ENCODE data around the gene SAT2.
"Not testable (repeated sequence)": the region's sequence is repeated elsewhere in the genome, so short reads cannot be mapped to it uniquely, and the experiment has no call there.

SAT2 gene

DNA sequence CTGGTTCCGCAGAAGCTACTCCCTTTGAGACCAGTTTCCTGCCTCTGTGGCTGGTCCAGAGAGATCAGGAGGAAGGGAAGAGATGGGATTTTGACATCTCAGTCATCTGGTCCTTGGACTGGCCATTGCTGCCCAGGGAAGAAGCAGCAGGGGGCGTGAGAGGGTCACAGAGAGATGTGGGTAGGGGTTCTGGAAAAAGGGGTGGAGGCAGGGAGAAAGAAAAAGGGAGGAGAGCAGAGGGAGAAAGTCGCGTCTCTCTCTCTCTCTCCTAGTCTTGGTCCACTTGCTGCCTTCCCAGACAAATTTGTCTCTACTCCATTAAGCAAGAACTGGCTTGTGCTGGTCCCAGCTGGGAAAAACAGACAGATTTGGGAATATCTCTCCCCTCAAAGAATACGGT is 6.8 kb upstream of the SAT2 start:
- no peak for DNase-seq (ENCODE audit: low read depth, low spot score)

DNA sequence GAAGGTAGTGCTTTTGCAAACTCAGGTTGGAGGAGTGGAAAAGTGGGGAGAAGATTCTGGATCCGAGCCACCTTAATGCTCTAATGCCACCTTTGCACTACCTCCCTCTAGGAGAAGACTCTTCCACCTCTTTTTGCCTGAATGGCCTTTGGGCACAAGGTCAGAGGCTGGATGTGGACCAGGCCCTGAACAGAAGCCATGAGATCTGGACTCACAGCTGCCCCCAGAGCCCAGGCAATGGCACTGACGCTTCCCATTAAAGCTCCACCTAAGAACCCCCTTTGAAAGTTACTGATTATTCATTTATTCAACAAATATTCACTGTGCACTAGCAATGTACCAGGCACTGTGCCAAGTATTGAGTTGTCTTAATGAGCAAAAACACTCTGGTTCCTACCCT is 5.5 kb upstream of the SAT2 start:
- DNase-seq (ENCODE audit: low read depth, low spot score), result no peak

DNA sequence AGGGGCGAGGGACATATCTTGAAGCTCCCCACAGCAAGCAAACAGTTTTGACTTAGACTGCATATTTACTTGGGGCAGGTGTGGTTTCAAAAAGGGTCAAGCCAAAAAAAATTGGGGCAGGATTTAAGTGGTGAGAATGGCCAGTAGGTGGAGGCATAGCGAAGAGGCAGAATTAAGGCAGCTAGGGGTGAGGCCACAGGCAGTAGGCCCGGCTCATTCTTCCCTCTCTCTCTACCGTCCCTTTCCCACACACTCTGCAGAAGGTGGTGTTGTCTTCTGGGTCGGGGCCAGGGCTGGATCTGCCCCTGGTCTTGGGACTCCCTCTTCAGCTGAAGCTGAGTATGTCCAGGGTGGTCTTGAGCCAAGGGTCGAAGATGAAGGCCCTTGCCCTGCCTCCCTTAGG is 4.9 kb upstream of the SAT2 start:
- DNase-seq (ENCODE audit: low read depth, low spot score), result no peak

DNA sequence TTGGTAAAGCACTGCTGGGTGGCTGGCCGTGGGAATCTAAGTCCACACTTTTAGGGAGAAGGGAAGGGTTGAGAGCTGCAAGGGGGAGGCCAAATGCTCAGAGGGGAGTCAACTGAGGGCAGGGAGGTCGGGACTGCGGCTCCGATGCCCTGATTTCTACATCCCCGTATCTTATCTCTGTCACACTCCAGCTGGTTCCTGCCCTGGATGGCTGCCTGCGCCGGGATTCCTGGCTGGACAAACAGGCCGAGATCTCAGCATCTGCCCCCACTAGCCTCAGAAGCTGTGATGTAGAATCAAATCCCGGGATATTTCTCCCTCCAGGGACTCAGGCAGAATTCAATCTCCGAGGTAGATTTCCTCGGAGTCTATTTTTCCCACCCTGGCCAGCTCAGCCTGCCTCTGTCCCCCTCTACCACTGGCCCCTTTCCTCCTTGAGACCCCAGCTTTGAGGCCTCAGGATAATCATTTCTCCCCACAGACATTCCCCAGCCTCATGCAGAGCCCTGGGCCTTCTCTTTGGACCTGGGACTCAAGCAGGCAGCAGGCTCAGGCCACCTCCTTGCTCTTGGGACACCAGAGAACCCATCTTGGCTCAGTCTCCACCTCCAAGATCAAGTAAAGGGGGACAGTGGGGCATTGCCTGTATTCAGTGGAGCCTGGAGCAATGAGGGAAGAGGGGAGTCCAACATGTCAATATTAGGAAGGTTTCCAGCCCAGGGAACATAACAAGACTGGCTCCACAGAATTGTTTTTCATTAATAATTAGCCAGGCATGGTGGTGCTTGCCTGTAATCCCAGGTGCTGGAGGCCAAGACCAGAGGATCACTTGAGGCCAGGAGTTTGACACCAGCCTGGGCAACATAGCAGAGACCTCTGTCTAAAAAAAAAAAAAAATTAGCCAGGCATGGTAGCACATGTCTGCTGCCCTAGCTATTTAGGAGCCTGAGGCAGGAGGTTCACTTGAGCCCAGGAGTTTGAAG is 4.1 kb upstream of the SAT2 start:
- DNase-seq (ENCODE audit: low read depth, low spot score), result no peak

DNA sequence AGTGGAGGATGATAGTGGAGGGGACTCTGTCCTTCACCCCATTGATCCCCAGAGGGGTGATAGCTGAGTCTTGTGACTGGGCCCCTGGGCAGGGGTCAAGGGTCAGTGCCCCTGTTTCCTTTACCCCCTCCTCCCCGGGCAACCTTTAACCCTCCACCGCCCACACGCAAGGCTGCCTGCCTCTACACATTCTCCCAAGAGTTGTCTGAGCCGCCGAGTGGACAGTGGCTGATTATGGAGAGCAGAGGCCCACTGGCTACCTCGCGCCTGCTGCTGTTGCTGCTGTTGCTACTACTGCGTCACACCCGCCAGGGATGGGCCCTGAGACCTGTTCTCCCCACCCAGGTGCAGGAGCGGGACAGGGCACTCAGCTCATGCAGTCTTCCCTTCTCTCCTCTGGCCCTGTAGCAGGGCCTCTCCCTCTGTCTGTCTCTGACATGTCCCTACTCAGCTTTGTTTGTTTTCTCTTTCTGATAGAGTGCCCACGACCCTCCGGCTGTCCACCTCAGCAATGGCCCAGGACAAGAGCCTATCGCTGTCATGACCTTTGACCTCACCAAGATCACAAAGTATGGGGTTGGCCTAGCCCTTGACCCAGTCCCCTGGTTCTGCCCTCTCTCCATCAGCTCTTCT is 2.4 kb upstream of the SAT2 start, which contains the start of gene SHBG:
SHBG (plus strand) TSS at position 197 of the 633 bp plus-strand sequence; CDS start at position 235, 38 bp downstream.
- no peak for DNase-seq (ENCODE audit: low read depth, low spot score)

DNA sequence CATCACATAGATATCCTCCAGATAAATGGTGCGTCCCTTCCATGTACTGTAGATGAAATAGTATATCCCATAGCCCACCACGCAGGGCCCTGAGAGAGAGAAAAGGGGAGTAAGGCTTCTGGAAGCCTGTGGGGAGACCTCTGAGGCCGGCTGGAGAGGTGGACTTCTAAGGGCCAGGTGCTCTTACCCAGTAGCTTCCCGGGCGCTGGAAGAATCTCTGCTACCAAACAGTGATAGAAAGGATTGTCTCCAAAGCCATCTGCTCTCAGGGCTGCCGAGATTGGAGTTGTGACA is 718 bp downstream of the SAT2 start:
- DNase-seq (ENCODE audit: low read depth, low spot score), result no peak

DNA sequence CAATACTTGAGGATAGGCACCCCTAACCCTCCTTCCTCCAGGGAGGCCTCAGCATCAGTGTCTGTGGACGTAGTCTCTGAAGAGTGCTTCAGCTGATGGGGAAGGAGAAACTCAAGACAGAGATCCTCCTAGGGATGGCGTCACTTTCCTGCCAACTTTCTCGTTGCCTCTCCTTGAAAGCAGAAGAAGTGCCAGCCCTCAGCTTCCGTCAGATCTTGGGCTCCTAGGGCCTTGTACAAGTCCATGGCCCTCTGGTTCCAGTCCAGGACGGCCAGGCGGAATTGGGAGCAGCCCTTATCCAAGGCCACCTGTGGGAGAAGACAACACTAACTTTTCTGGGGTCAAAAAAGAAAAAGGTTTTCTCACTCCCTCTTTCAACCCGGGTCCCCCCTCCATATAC is 1.3 kb downstream of the SAT2 start:
- DNase-seq (ENCODE audit: low read depth, low spot score), result no peak

DNA sequence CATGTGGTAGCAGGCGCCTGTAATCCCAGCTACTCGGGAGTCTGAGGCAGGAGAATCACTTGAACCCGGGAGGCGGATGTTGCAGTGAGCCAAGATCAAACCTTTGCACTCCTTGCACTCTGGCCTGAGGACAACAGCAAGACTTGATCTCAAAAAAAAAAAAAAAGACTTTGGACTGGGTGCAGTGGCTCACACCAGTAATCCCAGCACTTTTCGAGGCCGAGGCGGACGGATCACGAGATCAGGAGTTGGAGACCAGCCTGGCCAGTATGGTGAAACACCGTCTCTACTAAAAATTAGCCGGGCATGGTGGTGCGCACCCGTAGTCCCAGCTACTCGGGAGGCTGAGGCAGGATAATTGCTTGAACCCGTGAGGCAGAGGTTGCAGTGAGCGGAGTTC is 1.9 kb downstream of the SAT2 start:
- not testable (repeated sequence) for DNase-seq (ENCODE audit: low read depth, low spot score)

DNA sequence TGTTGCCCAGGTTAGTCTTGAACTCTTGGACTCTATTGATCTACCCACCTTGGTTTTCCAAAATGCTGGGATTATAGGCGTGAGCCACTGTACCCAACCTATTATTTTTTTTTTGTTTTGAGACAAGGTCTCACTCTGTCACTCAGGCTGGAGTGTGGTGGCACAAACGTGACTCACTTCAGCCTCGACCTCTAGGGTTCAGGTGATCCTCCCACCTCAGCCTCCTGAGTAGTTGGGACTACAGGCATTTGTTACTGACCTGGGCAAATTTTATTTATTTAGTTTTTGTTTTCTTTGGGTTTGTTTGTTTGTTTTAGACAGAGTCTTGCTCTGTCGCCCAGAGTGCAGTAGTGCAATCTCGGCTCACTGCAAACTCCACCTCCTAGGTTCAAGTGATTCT is 4.0 kb downstream of the SAT2 start:
- DNase-seq (ENCODE audit: low read depth, low spot score), result no peak

DNA sequence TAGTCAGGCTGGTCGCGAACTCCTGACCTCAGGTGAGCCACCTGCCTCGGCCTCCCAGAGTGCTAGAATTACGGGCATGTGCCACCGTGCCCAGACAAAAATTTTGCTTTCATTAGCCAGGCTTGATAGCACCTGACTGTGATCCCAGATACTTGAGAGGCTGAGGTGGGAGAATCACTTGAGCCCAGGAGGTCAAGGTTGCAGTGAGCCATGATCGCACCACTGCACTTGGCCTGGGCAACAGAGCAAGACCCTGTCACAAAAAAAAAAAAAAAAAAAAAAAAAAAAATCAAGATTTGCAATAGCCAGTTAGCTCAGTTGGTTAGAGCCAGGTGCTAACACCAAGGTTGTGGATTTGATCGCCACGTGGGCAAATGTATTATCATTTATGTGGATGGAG is 6.8 kb downstream of the SAT2 start:
- no peak for DNase-seq (ENCODE audit: low read depth, low spot score)

DNA sequence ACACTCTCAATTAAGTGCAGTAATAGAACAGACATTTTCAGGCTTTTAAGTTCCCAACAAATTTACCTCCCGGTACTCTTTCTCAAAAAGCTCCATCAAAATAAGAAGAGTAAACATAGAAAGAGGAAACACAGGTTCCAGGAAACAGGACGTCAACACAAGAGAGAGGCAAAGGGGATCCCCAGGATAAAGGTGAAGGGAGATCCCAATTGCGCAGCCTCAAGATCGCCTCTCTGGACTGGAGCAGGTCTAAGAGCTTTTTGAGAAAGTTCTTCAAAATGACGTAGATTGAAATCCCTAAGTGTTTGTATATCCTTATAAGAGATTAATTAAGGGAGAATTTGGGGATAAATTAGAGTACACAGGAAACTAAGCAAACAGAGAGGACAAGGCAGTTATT is 9.0 kb downstream of the SAT2 start:
- no peak for DNase-seq (ENCODE audit: low read depth, low spot score)

DNA sequence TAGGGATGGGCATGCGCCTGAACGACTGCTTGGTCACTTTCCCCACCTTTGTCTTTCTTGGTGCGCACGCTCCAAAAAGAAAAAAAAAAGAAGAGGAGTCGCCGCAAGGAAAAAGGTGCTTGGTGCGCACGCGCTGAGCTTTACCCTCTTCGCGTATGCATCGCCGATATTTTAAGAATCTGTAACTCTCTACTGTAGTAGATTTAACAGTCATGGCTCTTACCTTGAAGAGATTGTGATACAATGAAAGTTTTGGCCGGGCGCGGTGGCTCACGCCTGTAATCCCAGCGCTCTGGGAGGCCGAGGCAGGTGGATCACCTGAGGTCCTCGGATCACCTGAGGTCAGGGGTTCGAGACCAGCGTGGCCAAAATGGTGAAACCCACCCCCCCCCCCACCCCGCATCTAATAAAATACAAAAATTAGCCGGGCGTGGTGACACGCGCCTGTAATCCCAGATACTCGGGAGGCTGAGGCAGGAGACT is 12.3 kb downstream of the SAT2 start:
- DNase-seq (ENCODE audit: low read depth, low spot score), result no peak

DNA sequence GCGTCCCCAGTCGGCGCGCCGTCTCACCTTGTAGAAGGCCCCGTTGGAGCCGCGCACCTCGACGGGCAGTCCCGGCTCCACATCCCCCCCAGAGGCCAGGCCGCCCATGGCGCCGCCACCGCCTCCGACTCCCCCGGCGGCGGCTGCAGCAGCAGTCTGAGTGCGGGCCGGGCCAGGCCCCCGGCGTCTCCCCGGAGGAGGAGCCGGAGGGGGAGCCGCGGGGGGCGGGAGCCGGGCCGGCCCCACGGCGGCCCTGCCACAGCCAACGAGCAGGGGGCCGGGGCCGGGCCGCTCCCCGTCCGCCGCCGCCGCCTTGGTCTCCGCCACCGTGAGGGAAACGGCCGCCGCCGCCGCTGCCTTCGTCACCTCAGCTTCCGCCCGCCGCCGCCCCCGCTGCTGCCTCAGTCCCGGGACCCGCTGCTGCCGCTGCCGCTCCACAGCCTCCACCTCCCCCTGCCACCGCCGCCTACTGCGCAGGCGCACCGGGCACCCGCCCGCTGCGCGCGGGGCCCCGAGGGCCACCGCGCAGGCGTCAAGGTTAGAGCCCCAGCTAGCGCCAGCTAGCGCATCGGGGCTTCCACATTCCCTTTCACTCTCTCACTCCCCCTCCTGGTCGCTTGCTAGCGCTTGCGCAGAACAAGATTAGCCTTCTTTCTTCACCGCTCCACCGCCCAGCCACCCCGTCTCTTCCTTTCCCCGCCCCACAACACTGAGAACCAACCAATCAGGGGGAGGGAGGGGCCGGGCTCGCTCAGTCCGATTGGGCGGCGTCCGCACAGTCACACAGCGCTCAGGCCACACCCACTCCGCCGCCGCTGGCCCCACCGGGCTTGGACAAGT is 13.0 kb downstream of the SAT2 start, which contains the start of gene FXR2:
FXR2 (minus strand) TSS at position 473 of the 840 bp plus-strand sequence; CDS start at position 108, 365 bp downstream.
- DNase-seq (ENCODE audit: low read depth, low spot score), result peak; percentile 100

DNA sequence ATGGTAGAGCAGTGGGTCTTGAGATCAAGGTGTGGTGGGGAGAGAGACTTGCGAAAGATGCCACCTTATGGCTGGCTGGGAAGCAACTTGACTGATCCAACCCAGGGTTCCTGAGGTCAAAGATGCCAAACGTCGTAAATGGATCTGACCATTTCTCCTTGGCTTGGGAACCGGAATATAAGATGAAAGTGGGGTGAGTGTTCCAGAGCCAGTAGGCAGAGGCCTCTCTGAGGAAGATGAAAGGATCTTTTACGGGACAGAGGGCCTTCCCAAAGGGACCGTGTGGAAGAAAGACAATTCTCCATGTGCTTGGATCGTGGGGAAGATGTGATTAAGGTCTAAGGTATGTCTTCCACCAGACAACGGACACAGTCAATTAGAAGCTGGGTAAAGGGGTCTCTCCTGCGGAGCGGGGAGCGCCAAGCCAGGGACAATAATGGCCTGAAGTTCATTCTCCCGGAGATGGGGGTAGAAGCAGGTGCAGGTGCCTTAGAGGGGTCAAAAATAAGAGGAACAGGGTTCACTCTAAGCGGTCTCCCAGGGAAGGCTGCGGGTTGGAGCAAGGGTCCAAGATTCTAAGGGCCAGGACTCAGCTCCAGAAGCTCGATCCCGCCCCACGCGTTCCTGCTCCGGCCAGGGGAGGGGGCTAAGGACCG is 13.7 kb downstream of the SAT2 start:
- DNase-seq (ENCODE audit: low read depth, low spot score), result no peak

DNA sequence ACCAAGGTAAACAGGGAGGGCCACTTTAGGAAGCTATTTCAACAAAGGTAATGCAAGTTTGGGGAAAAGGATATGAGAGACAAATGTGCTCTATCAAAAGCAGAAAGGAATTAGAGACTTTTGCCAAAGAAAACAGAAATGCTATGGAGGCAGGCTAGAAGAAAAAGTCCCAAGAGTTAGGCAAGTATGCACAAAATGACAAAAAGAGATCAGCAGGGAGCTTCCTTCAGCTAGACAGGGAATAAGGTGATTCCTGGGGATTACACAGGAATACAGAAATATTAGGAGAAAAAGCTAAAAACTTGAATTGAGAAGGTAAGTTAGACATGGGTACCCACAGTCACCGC is 15.4 kb downstream of the SAT2 start:
- DNase-seq (ENCODE audit: low read depth, low spot score), result no peak

DNA sequence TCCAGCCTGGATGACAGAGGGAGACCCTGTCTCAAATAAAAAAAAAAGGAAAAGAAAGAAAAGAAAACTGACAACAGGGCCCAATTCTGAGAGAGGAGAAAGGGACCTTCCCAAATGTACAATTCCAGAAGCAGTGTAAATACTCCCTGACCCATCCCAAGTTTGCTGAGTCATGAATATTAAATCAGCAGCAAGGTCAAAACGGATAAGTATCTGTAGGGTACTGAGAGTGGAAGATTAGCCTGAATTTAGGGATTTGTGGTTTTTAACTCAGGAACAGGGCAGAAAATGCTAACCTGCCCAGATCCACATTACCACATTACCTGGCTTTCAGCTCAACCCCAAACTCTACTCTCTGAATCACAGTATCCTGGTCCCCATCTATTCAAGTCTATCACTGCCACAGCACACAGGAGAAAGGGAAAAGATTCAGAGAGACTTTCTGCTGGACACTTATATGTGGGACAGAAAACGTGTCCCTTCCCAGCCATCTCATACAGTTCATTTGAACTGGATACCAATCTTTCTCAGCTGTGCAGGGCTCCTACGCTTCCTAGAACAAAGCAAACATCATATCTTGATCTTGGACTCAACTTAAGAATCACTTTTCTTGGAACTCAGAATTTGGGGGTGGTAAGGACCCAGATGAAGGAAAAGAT is 15.9 kb downstream of the SAT2 start:
- no peak for DNase-seq (ENCODE audit: low read depth, low spot score)

DNA sequence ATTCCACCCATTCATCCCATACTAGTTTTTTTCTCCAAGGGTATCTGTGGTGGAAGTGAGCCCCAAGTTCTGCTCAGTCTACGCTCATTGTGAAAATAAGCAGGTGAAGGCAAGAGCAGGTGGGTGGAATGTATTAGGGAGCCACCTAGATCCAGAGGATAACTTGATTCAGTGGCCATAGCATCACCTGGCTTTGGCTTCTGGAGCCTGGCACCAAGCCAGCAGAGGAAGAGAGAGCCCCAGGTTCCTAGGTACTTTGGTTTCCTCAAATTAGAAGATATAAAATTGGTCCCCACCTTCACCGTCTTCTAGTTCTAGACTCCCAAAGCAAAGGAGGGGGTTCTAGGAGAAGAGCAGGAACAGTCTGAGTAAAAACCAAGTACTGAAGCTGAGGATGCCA is 17.0 kb downstream of the SAT2 start:
- DNase-seq (ENCODE audit: low read depth, low spot score), result no peak

DNA sequence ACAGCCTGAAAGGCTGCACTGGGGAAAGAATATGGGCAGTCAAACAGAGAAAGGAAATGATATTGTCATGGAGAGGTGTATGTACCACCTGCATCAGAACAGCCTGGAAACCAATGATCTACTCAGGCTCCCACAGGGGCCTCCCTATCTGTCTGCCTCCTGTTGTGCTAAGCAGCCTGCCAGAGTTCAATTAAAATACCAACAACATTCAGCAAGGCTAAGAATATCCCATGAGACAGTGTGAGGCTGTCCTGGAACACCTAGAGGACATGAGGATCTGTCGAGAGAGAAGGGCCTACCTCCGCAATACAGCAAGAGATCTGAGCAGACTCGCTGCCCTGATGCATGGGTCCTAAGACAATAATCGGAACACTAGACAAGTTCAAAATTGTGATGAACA is 21.3 kb downstream of the SAT2 start:
- no peak for DNase-seq (ENCODE audit: low read depth, low spot score)

DNA sequence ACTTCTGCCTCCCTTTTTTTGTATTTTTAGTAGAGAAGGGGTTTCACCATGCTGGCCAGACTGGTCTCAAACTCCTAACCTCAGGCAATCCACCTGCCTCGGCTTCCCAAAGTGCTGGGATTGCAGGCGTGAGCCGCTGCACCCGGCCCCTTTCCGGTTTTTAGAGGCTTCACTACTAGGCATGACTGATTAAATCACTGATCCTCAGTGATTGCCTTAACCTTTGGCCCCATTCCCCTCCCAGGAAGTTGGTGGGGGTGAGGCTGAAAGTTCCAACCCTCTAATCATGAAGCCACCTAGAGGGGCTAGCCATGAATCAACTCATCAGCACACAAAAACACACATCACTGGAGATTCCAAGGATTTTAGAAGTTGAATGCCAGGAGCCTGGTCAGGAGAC is 30.1 kb downstream of the SAT2 start:
- DNase-seq (ENCODE audit: low read depth, low spot score), result not testable (repeated sequence)

DNA sequence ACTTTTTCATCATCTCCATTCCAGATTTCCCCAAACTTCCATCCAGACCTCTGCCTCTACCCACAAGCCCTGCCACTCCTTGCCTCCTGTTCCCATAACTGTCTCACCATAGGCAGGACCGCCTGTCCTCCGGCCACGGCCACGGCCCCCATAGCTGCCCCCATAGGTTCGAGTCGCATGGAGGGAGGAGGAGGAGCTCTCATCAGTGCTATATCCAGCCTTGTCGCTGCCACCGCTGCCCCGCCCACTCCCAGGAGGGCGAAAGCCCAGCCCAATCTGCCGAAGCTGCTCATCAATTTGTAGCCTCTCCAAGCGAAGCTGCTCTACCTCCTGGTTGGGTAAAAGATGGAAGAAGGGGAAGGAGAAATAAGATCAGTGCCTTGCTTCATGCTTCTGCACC is 34.3 kb downstream of the SAT2 start:
- no peak for DNase-seq (ENCODE audit: low read depth, low spot score)

DNA sequence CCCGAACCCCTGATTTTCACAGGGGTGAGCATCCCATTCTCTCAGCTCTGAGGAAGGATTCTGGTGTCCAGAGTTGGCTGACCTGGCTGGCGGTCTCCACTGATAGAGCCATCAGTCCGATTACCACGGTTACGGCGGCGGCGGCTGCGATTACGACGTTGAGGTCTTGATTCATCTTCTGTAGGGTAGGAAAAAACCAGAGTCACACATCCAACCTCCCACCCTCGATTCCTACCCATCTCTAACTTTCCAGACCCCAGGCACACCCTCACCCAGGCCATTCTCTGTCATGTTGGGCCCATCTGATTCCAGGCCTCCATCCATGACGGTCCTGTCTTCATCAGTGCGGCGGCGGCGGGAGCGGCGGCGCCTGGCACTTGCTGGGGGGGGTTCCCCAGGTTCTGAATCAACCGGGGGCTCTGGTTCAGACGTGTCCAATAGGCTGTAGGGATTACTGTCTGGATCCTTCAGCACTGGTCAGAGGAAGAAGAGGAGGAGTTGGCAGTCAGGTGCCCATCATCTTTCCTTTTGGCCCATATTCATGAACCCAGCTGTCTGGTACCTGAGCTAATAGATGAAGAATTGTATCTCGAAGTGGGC is 35.1 kb downstream of the SAT2 start:
- no peak for DNase-seq (ENCODE audit: low read depth, low spot score)

All from brain pericyte (primary cell).